ENCODE measurements around the gene ATMIN. TPM values are rescaled to one million over a fixed set of nuclear protein-coding genes. Genes with fewer than 3 reads are reported as not detected.

The ATMIN gene
- total RNA-seq, 1 experiment from 2014 or later, result 66.6 TPM

GRCh38 chr16:80994451-80994850 is 41.2 kb upstream of the ATMIN start:
- Histone ChIP-seq H3K27ac (ENCODE audit: insufficient read length, low read depth, low read length) (no peak overlapping the region), H3K23ac (ENCODE audit: insufficient read length, low read depth, low read length) (no peak overlapping the region), H2BK12ac (ENCODE audit: insufficient read length, low read depth, low read length) (no peak overlapping the region), H3K4me2 (ENCODE audit: insufficient read depth, insufficient read length, low read length) (no peak overlapping the region), H3K9ac (ENCODE audit: extremely low read depth, insufficient read length, low read length) (no peak overlapping the region), H2BK120ac (ENCODE audit: low read depth, low read length, poor library complexity, severe bottlenecking) (no peak overlapping the region), H4K8ac (replicated peaks; ENCODE audit: insufficient read length, low read depth, low read length) (no peak overlapping the region), H3K4ac (ENCODE audit: low read depth, low read length) (no peak overlapping the region), H3K27me3 (ENCODE audit: insufficient read depth, low read length) (no peaks in the 10 kb centered on the region), H3K56ac (ENCODE audit: insufficient read length, low read depth, low read length) (no peak overlapping the region), H4K5ac (ENCODE audit: insufficient read length, low read depth, low read length) (no peak overlapping the region), H4K91ac (ENCODE audit: insufficient read length, low read depth, low read length) (no peak overlapping the region), H3K9me3 (ENCODE audit: control insufficient read depth, low read depth, low read length) (no peaks in the 10 kb centered on the region), H2BK20ac (ENCODE audit: low read depth, low read length, poor library complexity, severe bottlenecking) (no peak overlapping the region), H3K14ac (ENCODE audit: insufficient read depth, low read length) (no peak overlapping the region), H3K18ac (ENCODE audit: insufficient read length, low read depth, low read length) (no peak overlapping the region), H2AK5ac (ENCODE audit: insufficient read length, low read length) (no peak overlapping the region), H4K20me1 (ENCODE audit: control insufficient read depth, insufficient read depth, insufficient read length) (no peaks in the 10 kb centered on the region), H3K4me1 (ENCODE audit: insufficient read depth, low read length) (no peaks in the 10 kb centered on the region), H3K23me2 (ENCODE audit: insufficient read length, low read depth, low read length, poor library complexity, severe bottlenecking) (no peaks in the 10 kb centered on the region), H3K79me1 (ENCODE audit: insufficient read depth, low read depth, low read length, poor library complexity, severe bottlenecking) (peaks cover 7% of the 10 kb centered on the region), H2BK5ac (ENCODE audit: insufficient read length, low read length) (no peak overlapping the region), H2AFZ (ENCODE audit: low read length) (no peak overlapping the region), H3T11ph (ENCODE audit: low read length) (no peak overlapping the region), H3K79me2 (ENCODE audit: insufficient read depth, low read length) (no peaks in the 10 kb centered on the region; the same call in 1 of the 2 replicates), H2BK15ac (ENCODE audit: low read depth, low read length) (no peak overlapping the region)
- no peak overlapping the region for H3K4me3 Mint-ChIP-seq
- H3K27me3 Mint-ChIP-seq (ENCODE audit: low read depth), result no peaks in the 10 kb centered on the region
- peaks cover 4 to 18% (median 4%) of the 10 kb centered on the region in 3 experiments; a peak in 6 of 7 replicates for H3K36me3 Mint-ChIP-seq (ENCODE audit: insufficient read depth in 1 of 3, low read depth in 3 of 3)
- no peak overlapping the region for H3K27ac Mint-ChIP-seq
- DNase-seq, result no peak
- no peak for TF ChIP-seq CTCF (conservative IDR thresholded peaks at IDR 0.05)
- no peaks in the 10 kb centered on the region; a peak in 2 of 5 replicates for H3K9me3 Mint-ChIP-seq
- H3K4me1 Mint-ChIP-seq, result peaks cover 0 to 12% of the 10 kb centered on the region in 2 experiments; a peak in 2 of 4 replicates

Measured in H9 (cell line).